GM21619 (cell line): ENCODE data around the gene RNF41.

Experiments used
- ATAC-seq: cut with Tn5 transposase; IDR thresholded peaks from one replicate; pipeline ENCODE4 v1.9.1; 2021; ENCODE audit not compliant: unreplicated experiment

The RNF41 gene

DNA sequence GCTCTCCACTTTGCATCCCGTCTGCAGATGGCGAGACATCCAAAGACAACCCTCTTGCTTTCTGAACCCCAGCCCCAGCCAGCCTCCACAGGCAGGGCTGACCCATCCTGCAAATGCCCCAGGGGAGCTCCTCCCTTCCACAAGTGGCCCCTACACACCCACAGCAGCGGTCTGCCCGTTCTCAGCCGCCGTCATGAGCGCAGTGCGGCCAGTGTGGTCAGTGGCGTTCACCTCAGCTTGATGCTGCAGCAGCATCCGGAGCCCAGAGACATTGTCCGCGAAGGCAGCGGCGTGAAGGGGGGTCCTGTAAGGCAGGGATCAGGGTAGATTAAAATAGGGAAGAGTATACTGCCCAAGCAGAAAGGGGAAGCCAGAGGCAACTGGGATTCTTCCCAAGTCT is 22.8 kb upstream of the RNF41 start:
- ATAC-seq = no peak

GRCh38 chr12:56243731-56244181 is 22.0 kb upstream of the RNF41 start:
- ATAC-seq = no peak

GRCh38 chr12:56242986-56243385 is 21.3 kb upstream of the RNF41 start:
- no peak for ATAC-seq

DNA sequence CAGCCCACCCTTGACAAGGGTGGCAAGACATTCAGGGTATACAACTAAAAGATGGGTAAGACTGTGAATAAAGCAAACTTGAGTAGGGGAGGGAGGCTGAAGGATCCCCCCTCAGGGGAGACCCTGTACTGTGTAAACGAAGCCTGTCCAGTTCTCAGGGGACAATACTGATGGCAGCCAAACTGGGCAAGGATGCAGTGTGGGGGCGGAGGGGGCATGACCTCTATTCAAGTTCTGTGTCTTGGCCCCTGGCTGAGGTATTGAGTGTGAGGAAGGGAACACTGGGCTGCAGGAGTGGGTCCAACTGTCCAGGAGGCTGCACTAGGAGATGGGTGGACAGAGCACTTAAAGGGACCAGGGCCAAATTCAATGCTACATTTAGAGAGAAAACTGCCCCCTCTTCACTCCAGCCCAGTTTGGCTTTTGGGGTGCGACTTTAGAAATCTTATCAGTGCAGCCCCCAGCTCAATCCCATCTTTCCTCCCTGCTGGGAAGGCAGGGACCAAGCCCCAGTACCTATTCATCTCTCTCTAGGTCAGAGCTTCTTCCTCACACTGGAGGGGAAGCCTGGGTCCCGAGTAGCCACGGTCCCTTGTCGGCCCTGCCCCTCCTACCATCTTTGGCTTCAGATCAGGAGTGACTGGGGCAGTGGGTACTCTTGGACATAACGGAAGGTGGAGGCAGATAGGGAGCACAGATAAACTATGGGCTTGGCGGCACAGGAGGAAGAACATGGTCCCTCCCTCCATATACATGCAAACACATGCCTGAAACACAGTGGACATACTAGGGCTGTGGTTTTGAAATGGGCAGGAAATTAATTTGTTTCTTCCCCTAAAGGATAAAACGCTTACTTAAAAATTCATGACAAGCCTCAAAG is 19.9 kb upstream of the RNF41 start:
- no peak for ATAC-seq

- ATAC-seq = no peak
These were observed 15.8 kb upstream of the RNF41 start for GRCh38 chr12:56237552-56237951.

DNA sequence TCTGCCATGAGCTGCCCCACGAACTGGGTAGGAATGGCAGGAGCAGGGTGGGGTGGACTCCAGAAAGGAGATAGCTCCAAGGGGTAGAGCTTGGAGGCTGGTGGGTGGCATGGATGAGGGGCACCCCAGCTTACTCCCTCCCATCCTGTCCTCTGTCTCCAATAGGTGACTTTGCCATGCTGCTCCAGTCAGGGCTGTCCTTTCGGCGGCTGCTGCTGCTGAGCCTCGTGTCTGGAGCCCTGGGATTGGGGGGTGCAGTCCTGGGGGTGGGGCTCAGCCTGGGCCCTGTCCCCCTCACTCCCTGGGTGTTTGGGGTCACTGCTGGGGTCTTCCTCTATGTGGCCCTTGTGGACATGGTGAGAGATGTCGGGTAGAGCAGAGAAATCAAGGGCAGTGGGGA is 15.3 kb upstream of the RNF41 start:
- no peak for ATAC-seq

DNA sequence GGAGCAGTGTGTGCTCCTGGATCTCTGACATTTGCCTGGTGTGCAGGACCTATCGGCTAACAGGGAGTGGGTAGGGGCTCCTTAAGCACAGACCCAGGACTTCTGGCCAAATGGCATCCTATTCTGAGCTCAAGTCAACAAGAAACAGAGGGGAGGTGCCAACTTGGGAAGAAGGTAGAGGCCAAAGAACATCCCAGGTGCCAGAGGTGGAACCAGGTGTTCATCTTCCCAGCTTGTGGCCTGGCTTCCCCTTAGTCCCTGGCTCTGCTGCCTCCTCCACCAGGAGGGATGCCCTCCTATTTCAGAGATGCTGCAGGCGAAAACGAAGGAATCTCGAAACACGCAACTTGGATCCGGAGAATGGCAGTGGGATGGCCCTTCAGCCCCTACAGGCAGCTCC is 14.4 kb upstream of the RNF41 start:
- ATAC-seq = no peak

DNA sequence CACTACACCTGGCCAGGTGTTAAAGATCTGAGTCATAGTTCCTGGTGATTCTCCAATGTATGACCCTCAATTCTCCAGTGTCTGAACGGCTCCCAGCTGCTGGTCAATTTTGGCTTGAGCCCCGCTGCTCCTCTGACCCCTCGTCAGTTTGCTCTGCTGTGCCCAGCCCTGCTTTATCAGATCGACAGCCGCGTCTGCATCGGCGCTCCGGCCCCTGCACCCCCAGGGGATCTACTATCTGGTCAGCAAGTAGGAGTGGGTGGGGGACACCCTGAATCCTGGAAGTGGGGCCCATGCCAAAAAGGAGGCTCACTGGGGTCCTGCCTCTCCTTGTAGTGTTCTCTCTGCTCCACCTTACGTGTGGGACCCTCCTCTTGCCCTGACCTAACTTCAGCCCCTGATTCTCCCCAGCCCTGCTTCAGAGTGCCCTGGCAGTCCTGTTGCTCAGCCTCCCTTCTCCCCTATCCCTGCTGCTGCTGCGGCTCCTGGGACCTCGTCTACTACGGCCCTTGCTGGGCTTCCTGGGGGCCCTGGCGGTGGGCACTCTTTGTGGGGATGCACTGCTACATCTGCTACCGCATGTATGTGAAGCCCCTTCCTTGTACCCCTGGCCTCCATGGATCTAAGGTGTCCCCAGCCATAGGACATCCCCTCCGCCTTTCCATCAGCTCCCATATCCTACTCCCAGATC is 13.2 kb upstream of the RNF41 start:
- no peak for ATAC-seq

GRCh38 chr12:56231184-56231582 is 9.5 kb upstream of the RNF41 start:
- ATAC-seq = no peak

DNA sequence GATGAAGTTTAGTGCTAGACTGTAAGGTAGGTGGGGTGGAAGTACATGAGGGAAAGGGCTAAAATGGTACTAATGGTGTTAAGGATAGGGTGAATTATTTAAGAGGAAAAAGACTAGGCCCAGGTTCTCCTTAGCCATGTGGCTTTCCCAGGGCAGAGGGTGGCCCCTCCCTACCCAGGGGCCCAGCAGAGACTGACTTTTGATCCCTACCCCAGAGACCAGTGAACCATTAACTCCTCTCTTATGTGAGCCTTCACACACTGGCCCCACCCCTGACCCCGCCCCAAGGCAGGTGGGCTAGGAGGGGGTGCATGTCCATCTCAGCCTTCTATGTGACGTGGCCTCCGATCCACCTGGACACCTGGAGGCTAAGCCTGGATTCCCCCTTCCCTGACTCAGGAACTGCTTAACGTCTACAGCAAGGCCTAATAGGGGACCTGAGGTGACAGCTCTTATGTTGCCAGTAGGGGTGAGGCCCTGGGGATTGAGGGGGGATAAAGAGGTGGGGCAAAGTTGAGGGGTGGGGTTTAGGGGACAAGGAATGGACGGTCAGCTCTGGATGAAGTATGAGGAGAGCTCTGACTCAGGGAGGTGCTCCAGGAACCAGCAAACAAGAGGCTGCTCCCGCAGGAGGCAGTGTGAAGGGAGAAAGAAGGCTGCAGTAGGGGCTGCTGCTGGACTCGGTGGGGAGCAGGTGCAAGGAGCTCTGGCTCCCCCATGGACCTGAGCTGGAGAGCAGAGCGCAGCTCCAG is 8.9 kb upstream of the RNF41 start:
- no peak for ATAC-seq

DNA sequence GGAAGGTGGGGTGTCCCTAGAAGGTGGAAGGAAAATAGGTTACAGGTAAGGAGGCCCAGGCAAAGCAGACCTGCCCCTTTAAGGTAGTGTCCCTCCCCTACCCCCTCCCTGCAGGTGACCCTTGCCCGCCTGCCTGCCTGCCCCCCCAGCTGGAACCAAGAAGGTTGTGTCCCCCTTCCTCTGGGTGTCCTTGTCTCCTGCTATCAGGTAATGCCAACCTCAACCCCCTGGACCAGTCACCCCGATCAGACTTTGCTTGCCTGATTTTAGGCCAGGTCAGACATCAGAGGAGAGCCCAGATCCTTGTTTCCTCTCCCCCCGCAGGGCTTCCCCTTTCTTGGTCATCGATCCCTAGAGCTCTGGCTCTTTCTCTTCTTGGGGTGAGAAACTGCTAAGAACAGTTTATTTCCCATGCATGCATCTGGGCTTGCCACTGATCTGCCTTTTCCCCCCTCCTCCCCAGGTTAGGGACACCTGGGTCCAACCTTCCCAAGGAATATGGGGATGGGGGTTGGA is 8.3 kb upstream of the RNF41 start, which contains the start of gene SLC39A5:
TSS of gene SLC39A5 (plus strand) at position 136 of the 516 bp plus-strand sequence. CDS start 1,224 bp downstream, outside the sequence.
- ATAC-seq = no peak

- ATAC-seq = no peak
These were observed 7.4 kb upstream of the RNF41 start for GRCh38 chr12:56229082-56229481.

DNA sequence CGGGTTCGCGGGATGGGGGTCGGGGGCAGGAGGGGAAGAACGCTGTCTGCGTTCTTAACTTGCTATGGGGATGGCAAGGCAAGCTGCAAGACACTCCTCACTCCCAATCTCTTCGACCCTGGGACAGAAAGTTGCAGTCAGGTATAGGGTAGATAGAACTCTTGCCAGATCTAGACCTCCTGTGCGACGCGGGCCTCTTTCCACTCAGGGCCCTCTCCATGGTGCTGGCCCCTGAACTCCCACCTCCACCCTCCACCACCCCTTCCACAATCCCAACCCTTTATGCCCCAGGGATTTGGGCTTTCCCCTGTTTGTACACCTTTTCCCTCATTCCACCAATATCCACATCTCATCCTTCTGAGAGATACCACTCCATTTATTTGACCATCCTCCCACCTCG is 3.2 kb upstream of the RNF41 start:
- ATAC-seq = no peak

DNA sequence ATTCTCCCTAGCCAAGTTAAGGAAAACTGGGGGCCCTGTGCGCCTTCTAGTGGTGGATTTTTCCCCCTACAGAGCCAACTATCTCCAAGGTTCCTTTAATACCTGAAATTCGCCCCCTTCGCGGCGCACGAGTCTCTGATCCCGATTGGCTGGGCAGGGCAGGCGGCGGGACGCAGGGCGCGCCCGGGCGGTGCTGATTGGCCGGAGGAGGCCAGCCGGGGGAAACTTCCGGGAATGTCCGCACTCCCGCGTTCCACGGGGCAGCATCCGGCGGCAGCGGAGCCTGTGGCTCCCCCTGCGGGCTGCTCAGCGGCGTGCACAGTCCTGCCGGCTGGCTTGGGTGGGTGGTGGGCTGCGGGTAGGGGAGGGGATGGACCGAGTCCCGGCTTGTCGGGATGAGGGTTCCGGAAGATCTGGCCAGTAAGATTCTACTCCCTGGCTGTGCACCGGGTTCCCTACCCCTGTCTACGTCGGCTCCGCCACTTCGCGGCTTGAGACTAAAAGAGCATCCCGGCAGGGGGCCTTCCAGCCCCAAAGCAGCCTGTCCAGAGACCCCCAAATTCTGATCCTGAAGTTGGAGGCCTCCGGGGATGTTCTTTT is 2.5 kb upstream of the RNF41 start, which contains the start of gene NABP2:
TSS of gene NABP2 (plus strand) at position 241 of the 600 bp plus-strand sequence. CDS start 515 bp downstream, outside the sequence.
- peak; percentile 70 for ATAC-seq

- no peak for ATAC-seq
These were observed 1.9 kb upstream of the RNF41 start for GRCh38 chr12:56223571-56224101.

GRCh38 chr12:56222531-56222895 is 791 bp upstream of the RNF41 start:
- no peak for ATAC-seq

DNA sequence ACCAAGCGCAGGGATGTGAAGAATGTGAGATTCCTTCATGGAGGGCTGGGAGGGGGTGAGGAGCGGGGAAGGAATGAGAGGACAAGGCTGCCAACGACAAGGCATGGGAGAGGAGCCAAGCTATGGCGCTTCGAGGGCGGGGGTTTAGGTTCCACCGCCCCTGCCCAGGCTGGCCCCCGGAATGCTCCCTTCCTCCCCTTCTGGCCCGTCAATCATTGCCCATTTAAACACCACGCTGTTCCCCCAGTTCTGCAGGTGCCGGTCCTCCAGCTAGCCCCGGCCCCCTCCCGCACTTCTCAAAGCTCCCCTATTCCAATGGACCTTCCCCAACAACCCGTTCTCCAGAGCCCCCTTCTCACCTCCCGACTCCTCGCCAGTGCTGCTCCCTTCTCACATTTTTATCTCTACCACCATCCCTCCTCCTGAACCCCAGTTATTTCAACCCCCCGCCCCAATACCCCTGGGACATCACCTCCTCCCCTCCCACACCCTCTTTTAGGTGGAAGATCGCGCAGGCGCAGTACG is 428 bp downstream of the RNF41 start:
- ATAC-seq = peak; percentile 14

GRCh38 chr12:56220611-56221231 is 1.0 kb downstream of the RNF41 start:
- ATAC-seq = no peak

- ATAC-seq = no peak
These were observed 1.9 kb downstream of the RNF41 start for GRCh38 chr12:56219840-56220239.

- no peak for ATAC-seq
These were observed 5.3 kb downstream of the RNF41 start for GRCh38 chr12:56216461-56216860.
